ENCODE results near the gene DBH. TPM values are rescaled to one million over a fixed set of nuclear protein-coding genes. Genes with fewer than 3 reads are reported as not detected.

The DBH gene
- total RNA-seq, 1 donor from 2014 or later = not detected

- peak; percentile 5 for DNase-seq (ENCODE audit: missing footprints)
- intact Hi-C loops (cut with DNase I) = no loop called here
- no peak for ATAC-seq
Measured at GRCh38 chr9:133602277-133602676, 33.9 kb upstream of the DBH start.

GRCh38 chr9:133603135-133603927 lies 32.8 kb upstream of the DBH start:
- intact Hi-C loops (cut with DNase I) = no loop called here
- no peak for ATAC-seq

GRCh38 chr9:133604214-133604613 lies 31.9 kb upstream of the DBH start:
- ATAC-seq (no peak), DNase-seq (ENCODE audit: missing footprints) (peak; percentile 7)
- intact Hi-C loops (cut with DNase I) = no loop called here

More at GRCh38 chr9:133603135-133603927, 32.8 kb upstream of the DBH start:
- DNase-seq (ENCODE audit: missing footprints) = peak; percentile 14

GRCh38 chr9:133604856-133605255 lies 31.3 kb upstream of the DBH start:
- DNase-seq (ENCODE audit: missing footprints) (peak; percentile 55), ATAC-seq (no peak)
- intact Hi-C loops (cut with DNase I) = no loop called here

GRCh38 chr9:133605446-133605845 lies 30.7 kb upstream of the DBH start:
- intact Hi-C loops (cut with DNase I) = no loop called here

GRCh38 chr9:133605856-133606707 lies 30.1 kb upstream of the DBH start:
- intact Hi-C loops (cut with DNase I) = no loop called here
- DNase-seq (ENCODE audit: missing footprints) (peak; percentile 23), ATAC-seq (no peak)

More at GRCh38 chr9:133605446-133605845, 30.7 kb upstream of the DBH start:
- peak; percentile 45 for DNase-seq (ENCODE audit: missing footprints)
- ATAC-seq = no peak

GRCh38 chr9:133606708-133607025 lies 29.5 kb upstream of the DBH start:
- ATAC-seq (no peak), DNase-seq (ENCODE audit: missing footprints) (no peak)
- intact Hi-C loops (cut with DNase I) = no loop called here

GRCh38 chr9:133607381-133607780 lies 28.8 kb upstream of the DBH start:
- DNase-seq (ENCODE audit: missing footprints) = peak; percentile 5
- intact Hi-C loops (cut with DNase I) = no loop called here
- ATAC-seq = no peak

- DNase-seq (ENCODE audit: missing footprints) (peak; percentile 0), ATAC-seq (no peak)
- intact Hi-C loops (cut with DNase I) = no loop called here
Measured at GRCh38 chr9:133607976-133608375, 28.2 kb upstream of the DBH start.

GRCh38 chr9:133608382-133608781 lies 27.8 kb upstream of the DBH start:
- intact Hi-C loops (cut with DNase I) = no loop called here
- DNase-seq (ENCODE audit: missing footprints) = peak; percentile 27

GRCh38 chr9:133608889-133609288 lies 27.3 kb upstream of the DBH start:
- peak; percentile 32 for DNase-seq (ENCODE audit: missing footprints)
- intact Hi-C loops (cut with DNase I) = no loop called here
- no peak for ATAC-seq

More at GRCh38 chr9:133608382-133608781, 27.8 kb upstream of the DBH start:
- ATAC-seq = no peak

GRCh38 chr9:133609311-133610098 lies 26.7 kb upstream of the DBH start, which contains the start of gene FAM163B:
FAM163B (minus strand) TSS chr9:133609389; CDS start chr9:133580223, 29,166 bp downstream.
- DNase-seq (ENCODE audit: missing footprints) (peak; percentile 71), ATAC-seq (peak; percentile 77)
- intact Hi-C loops (cut with DNase I) = no loop called here

GRCh38 chr9:133610845-133611244 lies 25.3 kb upstream of the DBH start:
- no peak for ATAC-seq
- no peak for DNase-seq (ENCODE audit: missing footprints)
- intact Hi-C loops (cut with DNase I) = no loop called here

- ATAC-seq = no peak
- peak; percentile 31 for DNase-seq (ENCODE audit: missing footprints)
- intact Hi-C loops (cut with DNase I) = no loop called here
Measured at GRCh38 chr9:133612051-133612450, 24.1 kb upstream of the DBH start.

- ATAC-seq (no peak), DNase-seq (ENCODE audit: missing footprints) (peak; percentile 44)
- intact Hi-C loops (cut with DNase I) = no loop called here
Measured at GRCh38 chr9:133612816-133613215, 23.3 kb upstream of the DBH start.

GRCh38 chr9:133613432-133613831 lies 22.7 kb upstream of the DBH start:
- intact Hi-C loops (cut with DNase I) = no loop called here
- DNase-seq (ENCODE audit: missing footprints) = peak; percentile 20
- no peak for ATAC-seq

GRCh38 chr9:133614056-133614455 lies 22.1 kb upstream of the DBH start:
- DNase-seq (ENCODE audit: missing footprints) (no peak), ATAC-seq (no peak)
- intact Hi-C loops (cut with DNase I) = no loop called here

- intact Hi-C loops (cut with DNase I) = no loop called here
Measured at GRCh38 chr9:133614678-133615077, 21.5 kb upstream of the DBH start.

GRCh38 chr9:133615186-133615585 lies 21.0 kb upstream of the DBH start:
- peak; percentile 64 for DNase-seq (ENCODE audit: missing footprints)
- no peak for ATAC-seq
- intact Hi-C loops (cut with DNase I) = no loop called here

More at GRCh38 chr9:133614678-133615077, 21.5 kb upstream of the DBH start:
- ATAC-seq (no peak), DNase-seq (ENCODE audit: missing footprints) (peak; percentile 2)
